Gastrocnemius medialis (tissue), 4 donors: Measurements from ENCODE around the gene DDOST.

Experiments
- POLR2A ChIP-seq, 2 donors: fragments of 450-650 bp; IDR thresholded peaks; one replicate each; pipeline ENCODE4 v1.6.1; 2017; ENCODE audit warnings: antibody characterized with exemption in 2 of 2, mild to moderate bottlenecking in 2 of 2, moderate library complexity in 2 of 2
- TF ChIP-seq, protein P1 (sequence below), 5 experiments: fragments of 450-650 bp in 3 of 5; fragments of 200-600 bp in 2 of 5; sonication (generic) in 2 of 5; IDR thresholded peaks in 4 of 5; conservative IDR thresholded peaks in 1 of 5; 1 replicate in 4 of 5; 2 replicates in 1 of 5; pipeline ENCODE4 v1.5.1; 2016 to 2019; ENCODE audit warnings: antibody characterized with exemption in 5 of 5, mild to moderate bottlenecking in 3 of 5, moderate library complexity in 3 of 5

DNA sequence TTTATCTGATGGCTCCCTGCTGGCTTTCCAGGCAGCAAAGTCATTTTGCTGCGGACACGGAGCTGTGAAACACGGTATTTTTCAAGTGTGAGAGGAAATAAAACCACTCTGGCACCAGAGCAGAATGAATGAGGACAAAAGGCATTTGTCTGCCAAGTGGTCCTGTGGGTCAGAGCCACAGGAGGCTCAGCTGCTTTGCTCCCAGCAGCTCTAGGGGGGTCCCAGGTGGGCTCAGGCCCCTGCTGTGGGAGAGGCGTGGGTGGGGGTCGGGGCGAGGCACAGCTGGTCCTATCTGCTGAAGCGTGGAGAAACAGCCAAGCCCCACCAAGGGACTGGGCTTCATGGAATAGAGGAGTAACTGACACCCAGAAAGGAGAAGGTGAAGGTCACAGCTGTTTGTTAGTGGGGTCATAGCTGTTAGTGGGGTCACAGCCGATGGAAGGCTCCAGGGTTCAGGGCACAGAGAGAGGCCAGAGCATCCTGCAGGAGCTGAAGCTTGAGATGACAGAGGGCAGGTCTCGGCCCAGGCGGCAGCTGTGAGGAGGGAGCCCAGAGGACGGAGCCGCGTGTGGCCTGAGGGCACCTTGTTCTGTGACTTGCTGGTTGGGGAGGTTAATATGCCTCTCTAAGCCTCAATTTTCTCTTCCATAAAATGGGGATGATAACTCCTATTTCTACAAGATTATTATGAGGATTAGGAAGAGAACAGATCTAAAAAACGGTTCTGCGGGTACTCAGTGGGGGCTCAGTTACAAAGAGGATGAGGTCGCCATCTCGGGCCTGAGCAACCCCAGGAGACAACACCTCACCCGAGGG is 49.5 kb upstream of the DDOST start:
- TF ChIP-seq, protein P1, sequence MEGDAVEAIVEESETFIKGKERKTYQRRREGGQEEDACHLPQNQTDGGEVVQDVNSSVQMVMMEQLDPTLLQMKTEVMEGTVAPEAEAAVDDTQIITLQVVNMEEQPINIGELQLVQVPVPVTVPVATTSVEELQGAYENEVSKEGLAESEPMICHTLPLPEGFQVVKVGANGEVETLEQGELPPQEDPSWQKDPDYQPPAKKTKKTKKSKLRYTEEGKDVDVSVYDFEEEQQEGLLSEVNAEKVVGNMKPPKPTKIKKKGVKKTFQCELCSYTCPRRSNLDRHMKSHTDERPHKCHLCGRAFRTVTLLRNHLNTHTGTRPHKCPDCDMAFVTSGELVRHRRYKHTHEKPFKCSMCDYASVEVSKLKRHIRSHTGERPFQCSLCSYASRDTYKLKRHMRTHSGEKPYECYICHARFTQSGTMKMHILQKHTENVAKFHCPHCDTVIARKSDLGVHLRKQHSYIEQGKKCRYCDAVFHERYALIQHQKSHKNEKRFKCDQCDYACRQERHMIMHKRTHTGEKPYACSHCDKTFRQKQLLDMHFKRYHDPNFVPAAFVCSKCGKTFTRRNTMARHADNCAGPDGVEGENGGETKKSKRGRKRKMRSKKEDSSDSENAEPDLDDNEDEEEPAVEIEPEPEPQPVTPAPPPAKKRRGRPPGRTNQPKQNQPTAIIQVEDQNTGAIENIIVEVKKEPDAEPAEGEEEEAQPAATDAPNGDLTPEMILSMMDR (IDR thresholded peaks at IDR 0.05 in 4 of 5, conservative IDR thresholded peaks at IDR 0.05 in 1 of 5), result no peak
- TF ChIP-seq POLR2A (IDR thresholded peaks at IDR 0.05), result no peak
